T-helper 2 cell treated with Interferon-gamma antibody and Interleukin-4, amounts not matched to agents 100 ng/mL and 5 ng/mL, for 36 hours (primary cell): ENCODE results near the gene SPATA46. TPM values are rescaled to one million over a fixed set of nuclear protein-coding genes. Genes with fewer than 3 reads are reported as not detected.

ENCODE experiments used
- intact Hi-C: fragments of 100-400 bp; cut with micrococcal nuclease; formaldehyde crosslinking; loops from one replicate; pipeline ENCODE4 v1.15.1; 2023
- total RNA-seq: library from RNA; stranded (reverse); gene quantifications from 2 replicates; pipeline ENCODE4 v1.2.3, GENCODE V29; 2022

Gene SPATA46
- total RNA-seq, 1 donor from 2014 or later: not detected

GRCh38 chr1:162375463-162375862 lies 1.2 kb downstream of the SPATA46 start:
- intact Hi-C loops: no loop called here

GRCh38 chr1:162374406-162374805 lies 2.2 kb downstream of the SPATA46 start:
- intact Hi-C loops: no loop called here

GRCh38 chr1:162373541-162374260 lies 3.0 kb downstream of the SPATA46 start:
- intact Hi-C loops: no loop called here

- intact Hi-C loops: no loop called here
Measured at GRCh38 chr1:162373072-162373427, 3.6 kb downstream of the SPATA46 start.

- intact Hi-C loops: no loop called here
Measured at GRCh38 chr1:162372159-162373071, 4.2 kb downstream of the SPATA46 start.

- intact Hi-C loops: no loop called here
Measured at GRCh38 chr1:162371611-162372010, 5.0 kb downstream of the SPATA46 start.

GRCh38 chr1:162370721-162371120 lies 5.9 kb downstream of the SPATA46 start:
- intact Hi-C loops: no loop called here

- intact Hi-C loops: no loop called here
Measured at GRCh38 chr1:162370161-162370560, 6.5 kb downstream of the SPATA46 start.

GRCh38 chr1:162369571-162369970 lies 7.1 kb downstream of the SPATA46 start:
- intact Hi-C loops: no loop called here

GRCh38 chr1:162368451-162368850 lies 8.2 kb downstream of the SPATA46 start:
- intact Hi-C loops: no loop called here

- intact Hi-C loops: no loop called here
Measured at GRCh38 chr1:162367772-162368171, 8.9 kb downstream of the SPATA46 start.

- intact Hi-C loops: no loop called here
Measured at GRCh38 chr1:162367073-162367472, 9.6 kb downstream of the SPATA46 start.

GRCh38 chr1:162366671-162367070 lies 10.0 kb downstream of the SPATA46 start:
- intact Hi-C loops: no loop called here

GRCh38 chr1:162366149-162366548 lies 10.5 kb downstream of the SPATA46 start:
- intact Hi-C loops: no loop called here

GRCh38 chr1:162365284-162366020 lies 11.2 kb downstream of the SPATA46 start:
- intact Hi-C loops: no loop called here

GRCh38 chr1:162364498-162364897 lies 12.2 kb downstream of the SPATA46 start:
- intact Hi-C loops: no loop called here

GRCh38 chr1:162363823-162364222 lies 12.8 kb downstream of the SPATA46 start:
- intact Hi-C loops: no loop called here

- intact Hi-C loops: no loop called here
Measured at GRCh38 chr1:162361349-162361748, 15.3 kb downstream of the SPATA46 start.

GRCh38 chr1:162360874-162361260 lies 15.8 kb downstream of the SPATA46 start:
- intact Hi-C loops: no loop called here

- intact Hi-C loops: no loop called here
Measured at GRCh38 chr1:162360237-162360873, 16.3 kb downstream of the SPATA46 start.

- intact Hi-C loops: no loop called here
Measured at GRCh38 chr1:162359523-162360236, 17.0 kb downstream of the SPATA46 start.
